Measurements from ENCODE around the gene SYT9. TPM values are rescaled to one million over a fixed set of nuclear protein-coding genes. Genes with fewer than 3 reads are reported as not detected.

SYT9 gene
- total RNA-seq, 2 donors from 2014 or later, result 0.81 to 2.2 TPM

DNA sequence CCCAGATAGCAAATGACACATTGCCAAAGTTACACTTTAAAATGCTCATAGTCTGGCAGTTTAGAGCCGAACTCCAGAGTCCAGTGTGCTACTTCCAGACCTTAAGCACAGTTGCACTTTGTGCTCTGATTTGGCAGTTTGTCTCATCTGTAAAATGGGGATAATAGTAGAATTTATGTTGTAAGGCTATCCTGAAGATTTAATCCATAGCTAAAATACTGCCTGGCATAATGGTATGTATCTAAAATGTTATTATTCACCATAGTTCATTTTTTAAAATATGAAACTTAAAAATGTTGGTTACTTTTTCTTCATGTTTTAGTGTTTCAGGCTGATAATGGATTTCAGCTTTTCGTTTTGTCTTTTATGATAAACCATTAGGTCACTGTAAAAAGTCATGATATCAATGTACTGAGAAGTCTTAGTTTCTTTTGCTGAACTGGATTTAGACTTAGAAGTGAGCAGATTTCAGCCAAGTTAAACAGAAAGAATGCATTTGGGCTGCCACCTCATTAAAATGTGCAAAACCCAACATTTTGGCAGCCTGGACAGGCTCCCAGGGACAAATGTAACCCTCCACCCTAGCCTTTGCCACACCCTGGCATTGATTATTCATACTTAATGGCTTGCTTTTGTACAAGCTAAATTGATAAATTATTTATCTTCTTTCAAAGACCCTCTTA is 234.5 kb downstream of the SYT9 start:
- no peak overlapping the region for H3K9ac ChIP-seq (ENCODE audit: extremely low read depth, low read length, poor library complexity, severe bottlenecking)
- no peak overlapping the region for H3K4me3 ChIP-seq (ENCODE audit: low read length)
- no peak overlapping the region for H3K4me3 Mint-ChIP-seq
- H3K27me3 Mint-ChIP-seq (ENCODE audit: insufficient read depth), result no peaks in the 10 kb centered on the region
- WGBS, 2 experiments (ENCODE audit: insufficient coverage in 1 of 2, insufficient read length in 1 of 2), result 83 to 91% methylated on average over 2 of the region's 2 CpGs
- TF ChIP-seq, protein P1, sequence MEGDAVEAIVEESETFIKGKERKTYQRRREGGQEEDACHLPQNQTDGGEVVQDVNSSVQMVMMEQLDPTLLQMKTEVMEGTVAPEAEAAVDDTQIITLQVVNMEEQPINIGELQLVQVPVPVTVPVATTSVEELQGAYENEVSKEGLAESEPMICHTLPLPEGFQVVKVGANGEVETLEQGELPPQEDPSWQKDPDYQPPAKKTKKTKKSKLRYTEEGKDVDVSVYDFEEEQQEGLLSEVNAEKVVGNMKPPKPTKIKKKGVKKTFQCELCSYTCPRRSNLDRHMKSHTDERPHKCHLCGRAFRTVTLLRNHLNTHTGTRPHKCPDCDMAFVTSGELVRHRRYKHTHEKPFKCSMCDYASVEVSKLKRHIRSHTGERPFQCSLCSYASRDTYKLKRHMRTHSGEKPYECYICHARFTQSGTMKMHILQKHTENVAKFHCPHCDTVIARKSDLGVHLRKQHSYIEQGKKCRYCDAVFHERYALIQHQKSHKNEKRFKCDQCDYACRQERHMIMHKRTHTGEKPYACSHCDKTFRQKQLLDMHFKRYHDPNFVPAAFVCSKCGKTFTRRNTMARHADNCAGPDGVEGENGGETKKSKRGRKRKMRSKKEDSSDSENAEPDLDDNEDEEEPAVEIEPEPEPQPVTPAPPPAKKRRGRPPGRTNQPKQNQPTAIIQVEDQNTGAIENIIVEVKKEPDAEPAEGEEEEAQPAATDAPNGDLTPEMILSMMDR (conservative IDR thresholded peaks at IDR 0.05), result no peak
- H3K27ac ChIP-seq (ENCODE audit: low read depth, low read length), result no peak overlapping the region
- no peaks in the 10 kb centered on the region for H3K9me3 Mint-ChIP-seq
- no peaks in the 10 kb centered on the region for H3K27me3 ChIP-seq (ENCODE audit: control insufficient read depth, insufficient read depth, low read length, poor library complexity, severe bottlenecking)
- H3K9me3 ChIP-seq (ENCODE audit: control insufficient read depth, low read length), result no peaks in the 10 kb centered on the region
- DNase-seq, result no peak
- peaks cover 26% of the 10 kb centered on the region for H3K4me1 Mint-ChIP-seq
- no peaks in the 10 kb centered on the region for H3K36me3 ChIP-seq (ENCODE audit: control insufficient read depth, insufficient read depth, low read length)
- peaks cover 10% of the 10 kb centered on the region for H3K4me1 ChIP-seq (ENCODE audit: control insufficient read depth, insufficient read depth, low read length)
- no peaks in the 10 kb centered on the region for H3K36me3 Mint-ChIP-seq (ENCODE audit: low read depth)
- no peak overlapping the region for H3K27ac Mint-ChIP-seq

DNA sequence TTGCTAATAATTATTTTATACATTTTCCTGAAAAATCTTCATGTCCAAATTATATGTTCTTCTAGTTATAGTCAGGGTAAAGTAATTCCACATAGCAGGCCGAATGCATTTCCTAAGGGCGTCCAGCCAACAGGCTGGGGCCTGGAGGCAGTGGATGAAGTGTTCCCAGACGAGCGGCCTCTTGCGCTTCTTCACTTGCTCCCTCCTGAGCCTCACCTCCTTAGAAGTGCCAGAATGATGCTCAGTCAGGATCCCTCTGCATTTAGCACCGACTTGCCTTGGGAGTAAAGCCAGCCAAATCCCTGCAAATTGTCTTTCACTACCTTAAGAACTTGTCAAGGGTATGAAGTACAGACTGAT is 235.1 kb downstream of the SYT9 start:
- Mint-ChIP-seq H3K4me1 (peaks cover 31% of the 10 kb centered on the region), H3K27ac (no peak overlapping the region), H3K9me3 (no peaks in the 10 kb centered on the region), H3K36me3 (ENCODE audit: low read depth) (no peaks in the 10 kb centered on the region), H3K4me3 (no peak overlapping the region), H3K27me3 (ENCODE audit: insufficient read depth) (no peaks in the 10 kb centered on the region)
- 90 to 100% methylated on average over 2 to 6 of the region's 6 CpGs for WGBS, 2 experiments (ENCODE audit: insufficient coverage in 1 of 2, insufficient read length in 1 of 2)
- Histone ChIP-seq H3K9ac (ENCODE audit: extremely low read depth, low read length, poor library complexity, severe bottlenecking) (no peak overlapping the region), H3K9me3 (ENCODE audit: control insufficient read depth, low read length) (no peaks in the 10 kb centered on the region), H3K36me3 (ENCODE audit: control insufficient read depth, insufficient read depth, low read length) (no peaks in the 10 kb centered on the region), H3K27ac (ENCODE audit: low read depth, low read length) (no peak overlapping the region), H3K4me1 (ENCODE audit: control insufficient read depth, insufficient read depth, low read length) (peaks cover 13% of the 10 kb centered on the region), H3K4me3 (ENCODE audit: low read length) (no peak overlapping the region), H3K27me3 (ENCODE audit: control insufficient read depth, insufficient read depth, low read length, poor library complexity, severe bottlenecking) (no peaks in the 10 kb centered on the region)
- DNase-seq, result no peak
- TF ChIP-seq, protein P1 (conservative IDR thresholded peaks at IDR 0.05), result no peak

DNA sequence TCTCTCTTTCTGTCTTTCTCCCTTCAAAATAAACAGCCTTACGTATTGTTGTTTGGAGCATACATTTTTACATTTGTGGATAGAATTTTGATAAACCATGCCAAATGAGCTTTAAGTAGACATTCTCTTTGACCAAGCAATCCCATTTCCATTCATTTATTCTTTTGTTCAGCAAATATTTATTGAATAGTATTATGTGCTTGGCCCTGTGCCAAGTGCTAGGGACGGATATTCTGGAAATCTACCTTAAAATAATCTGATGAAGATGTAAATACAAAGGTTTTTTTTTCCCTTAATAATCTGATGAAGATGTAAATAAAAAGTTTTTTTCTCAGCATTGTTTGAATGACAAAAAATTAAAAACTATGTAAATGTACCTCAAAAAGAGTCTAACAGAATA is 235.7 kb downstream of the SYT9 start:
- Histone ChIP-seq H3K9me3 (ENCODE audit: control insufficient read depth, low read length) (no peaks in the 10 kb centered on the region), H3K9ac (ENCODE audit: extremely low read depth, low read length, poor library complexity, severe bottlenecking) (no peak overlapping the region), H3K4me3 (ENCODE audit: low read length) (no peak overlapping the region), H3K36me3 (ENCODE audit: control insufficient read depth, insufficient read depth, low read length) (no peaks in the 10 kb centered on the region), H3K27me3 (ENCODE audit: control insufficient read depth, insufficient read depth, low read length, poor library complexity, severe bottlenecking) (no peaks in the 10 kb centered on the region), H3K27ac (ENCODE audit: low read depth, low read length) (no peak overlapping the region), H3K4me1 (ENCODE audit: control insufficient read depth, insufficient read depth, low read length) (peaks cover 14% of the 10 kb centered on the region)
- no peak overlapping the region for H3K4me3 Mint-ChIP-seq
- peaks cover 37% of the 10 kb centered on the region for H3K4me1 Mint-ChIP-seq
- WGBS, 2 experiments (ENCODE audit: insufficient coverage in 1 of 2, insufficient read length in 1 of 2), result 20% methylated on average over 1 of the region's 2 CpGs; no CpG with 5 or more reads in 1 of the 2 experiments
- DNase-seq, result no peak
- no peaks in the 10 kb centered on the region for H3K27me3 Mint-ChIP-seq (ENCODE audit: insufficient read depth)
- H3K9me3 Mint-ChIP-seq, result no peaks in the 10 kb centered on the region
- no peaks in the 10 kb centered on the region for H3K36me3 Mint-ChIP-seq (ENCODE audit: low read depth)
- no peak overlapping the region for H3K27ac Mint-ChIP-seq
- TF ChIP-seq, protein P1 (conservative IDR thresholded peaks at IDR 0.05), result no peak
